ENCODE measurements around the gene FOXA2. TPM values are rescaled to one million over a fixed set of nuclear protein-coding genes. Genes with fewer than 3 reads are reported as not detected.

The FOXA2 gene
- polyA plus RNA-seq (2013, experiment 1 of 2): 5.9 TPM
- polyA plus RNA-seq (2013, experiment 2 of 2): 5.6 TPM

GRCh38 chr20:22584522-22584921 lies at the start of gene FOXA2:
TSS of gene FOXA2 (minus strand) at chr20:22584572. CDS start at chr20:22584278, 294 bp downstream.
- Histone ChIP-seq H3K56ac (ENCODE audit: low read length) (peak within 1 kb of the TSS; percentile 85), H4K8ac (ENCODE audit: low read depth, low read length) (no peak within 1 kb of the TSS), H3K27me3 (ENCODE audit: insufficient read depth, low read length, poor library complexity) (peaks cover 61% of the 10 kb centered on the region), H3K79me1 (ENCODE audit: low read length) (no peaks in the 10 kb centered on the region), H2BK5ac (ENCODE audit: low read length) (no peak within 1 kb of the TSS), H3K4ac (ENCODE audit: low read depth, low read length) (peak within 1 kb of the TSS; percentile 6), H3K9ac (ENCODE audit: low read length) (peak within 1 kb of the TSS; percentile 74), H3K4me2 (ENCODE audit: low read length) (peak within 1 kb of the TSS; percentile 50), H3K36me3 (ENCODE audit: control insufficient read depth, insufficient read depth, low read length) (no peaks in the 10 kb centered on the region), H2BK15ac (replicated peaks; ENCODE audit: low read depth) (no peak within 1 kb of the TSS), H3K23ac (ENCODE audit: low read length) (no peak within 1 kb of the TSS), H4K5ac (ENCODE audit: low read length) (no peak within 1 kb of the TSS), H3K4me3 (ENCODE audit: low read length) (peak within 1 kb of the TSS; percentile 51), H2BK120ac (ENCODE audit: low read depth, low read length) (no peak within 1 kb of the TSS), H3K27ac (ENCODE audit: low read depth, low read length) (no peak within 1 kb of the TSS), H3K4me1 (ENCODE audit: control insufficient read depth, low read depth, low read length) (no peaks in the 10 kb centered on the region), H3K79me2 (ENCODE audit: control insufficient read depth, insufficient read depth, low read length) (no peaks in the 10 kb centered on the region), H2AK5ac (ENCODE audit: low read length) (no peak within 1 kb of the TSS), H3K18ac (ENCODE audit: low read length) (peak within 1 kb of the TSS; percentile 16)
- DNase-seq: peak; percentile 84
- WGBS (ENCODE audit: extremely low coverage, insufficient coverage, low lambda C conversion rate): no CpG with 5 or more reads among the region's 42 CpGs

- Histone ChIP-seq H2BK120ac (ENCODE audit: low read depth, low read length) (no peak overlapping the region), H2BK5ac (ENCODE audit: low read length) (peak overlapping the region; percentile 49), H3K4me1 (ENCODE audit: control insufficient read depth, low read depth, low read length) (peaks cover 10% of the 10 kb centered on the region), H3K4ac (ENCODE audit: low read depth, low read length) (peak overlapping the region; percentile 37), H3K56ac (ENCODE audit: low read length) (peak overlapping the region; percentile 44), H3K4me3 (ENCODE audit: low read length) (no peak overlapping the region), H3K79me2 (ENCODE audit: control insufficient read depth, insufficient read depth, low read length) (no peaks in the 10 kb centered on the region), H3K9ac (ENCODE audit: low read length) (no peak overlapping the region), H3K23ac (ENCODE audit: low read length) (no peak overlapping the region), H3K79me1 (ENCODE audit: low read length) (no peaks in the 10 kb centered on the region), H4K5ac (ENCODE audit: low read length) (no peak overlapping the region), H3K27ac (ENCODE audit: low read depth, low read length) (no peak overlapping the region), H3K4me2 (ENCODE audit: low read length) (no peak overlapping the region), H2AK5ac (ENCODE audit: low read length) (no peak overlapping the region), H4K8ac (ENCODE audit: low read depth, low read length) (no peak overlapping the region), H2BK15ac (replicated peaks; ENCODE audit: low read depth) (no peak overlapping the region), H3K36me3 (ENCODE audit: control insufficient read depth, insufficient read depth, low read length) (no peaks in the 10 kb centered on the region), H3K27me3 (ENCODE audit: insufficient read depth, low read length, poor library complexity) (no peaks in the 10 kb centered on the region), H3K18ac (ENCODE audit: low read length) (peak overlapping the region; percentile 2)
- no CpG with 5 or more reads among the region's 6 CpGs for WGBS (ENCODE audit: extremely low coverage, insufficient coverage, low lambda C conversion rate)
- no peak for DNase-seq
Measured at GRCh38 chr20:22630701-22631100, 46.3 kb upstream of the FOXA2 start.

- peaks cover 10% of the 10 kb centered on the region for H3K4me1 ChIP-seq (ENCODE audit: control insufficient read depth, low read depth, low read length)
- no peak overlapping the region for H3K4me3 ChIP-seq (ENCODE audit: low read length)
- no peak overlapping the region for H4K8ac ChIP-seq (ENCODE audit: low read depth, low read length)
- no peak overlapping the region for H2BK15ac ChIP-seq (replicated peaks; ENCODE audit: low read depth)
- H3K4me2 ChIP-seq (ENCODE audit: low read length): no peak overlapping the region
- H3K23ac ChIP-seq (ENCODE audit: low read length): no peak overlapping the region
- H3K36me3 ChIP-seq (ENCODE audit: control insufficient read depth, insufficient read depth, low read length): no peaks in the 10 kb centered on the region
- H3K27me3 ChIP-seq (ENCODE audit: insufficient read depth, low read length, poor library complexity): no peaks in the 10 kb centered on the region
- no peak overlapping the region for H2AK5ac ChIP-seq (ENCODE audit: low read length)
- peak; percentile 53 for DNase-seq
- H2BK5ac ChIP-seq (ENCODE audit: low read length): peak overlapping the region; percentile 79
- H2BK120ac ChIP-seq (ENCODE audit: low read depth, low read length): no peak overlapping the region
- peak overlapping the region; percentile 58 for H3K56ac ChIP-seq (ENCODE audit: low read length)
- peak overlapping the region; percentile 77 for H4K5ac ChIP-seq (ENCODE audit: low read length)
- no peak overlapping the region for H3K9ac ChIP-seq (ENCODE audit: low read length)
- no peak overlapping the region for H3K18ac ChIP-seq (ENCODE audit: low read length)
- H3K79me2 ChIP-seq (ENCODE audit: control insufficient read depth, insufficient read depth, low read length): no peaks in the 10 kb centered on the region
- no peaks in the 10 kb centered on the region for H3K79me1 ChIP-seq (ENCODE audit: low read length)
- H3K4ac ChIP-seq (ENCODE audit: low read depth, low read length): no peak overlapping the region
- no peak overlapping the region for H3K27ac ChIP-seq (ENCODE audit: low read depth, low read length)
- no CpG with 5 or more reads among the region's 2 CpGs for WGBS (ENCODE audit: extremely low coverage, insufficient coverage, low lambda C conversion rate)
Measured at GRCh38 chr20:22629927-22630326, 45.6 kb upstream of the FOXA2 start.

GRCh38 chr20:22629447-22629846 lies 45.1 kb upstream of the FOXA2 start:
- Histone ChIP-seq H3K56ac (ENCODE audit: low read length) (peak overlapping the region; percentile 58), H3K4me3 (ENCODE audit: low read length) (no peak overlapping the region), H3K4ac (ENCODE audit: low read depth, low read length) (no peak overlapping the region), H3K79me1 (ENCODE audit: low read length) (no peaks in the 10 kb centered on the region), H2BK15ac (replicated peaks; ENCODE audit: low read depth) (no peak overlapping the region), H3K18ac (ENCODE audit: low read length) (peak overlapping the region; percentile 76), H3K23ac (ENCODE audit: low read length) (no peak overlapping the region), H3K27ac (ENCODE audit: low read depth, low read length) (no peak overlapping the region), H3K4me2 (ENCODE audit: low read length) (no peak overlapping the region), H3K9ac (ENCODE audit: low read length) (no peak overlapping the region), H2BK120ac (ENCODE audit: low read depth, low read length) (no peak overlapping the region), H4K5ac (ENCODE audit: low read length) (peak overlapping the region; percentile 77), H2AK5ac (ENCODE audit: low read length) (no peak overlapping the region), H3K36me3 (ENCODE audit: control insufficient read depth, insufficient read depth, low read length) (no peaks in the 10 kb centered on the region), H4K8ac (ENCODE audit: low read depth, low read length) (no peak overlapping the region), H3K27me3 (ENCODE audit: insufficient read depth, low read length, poor library complexity) (no peaks in the 10 kb centered on the region), H2BK5ac (ENCODE audit: low read length) (peak overlapping the region; percentile 79), H3K4me1 (ENCODE audit: control insufficient read depth, low read depth, low read length) (peaks cover 10% of the 10 kb centered on the region), H3K79me2 (ENCODE audit: control insufficient read depth, insufficient read depth, low read length) (no peaks in the 10 kb centered on the region)
- WGBS (ENCODE audit: extremely low coverage, insufficient coverage, low lambda C conversion rate): no CpG with 5 or more reads among the region's 3 CpGs
- no peak for DNase-seq

GRCh38 chr20:22626496-22626895 lies 42.1 kb upstream of the FOXA2 start:
- Histone ChIP-seq H2BK120ac (ENCODE audit: low read depth, low read length) (no peak overlapping the region), H3K79me2 (ENCODE audit: control insufficient read depth, insufficient read depth, low read length) (no peaks in the 10 kb centered on the region), H3K27me3 (ENCODE audit: insufficient read depth, low read length, poor library complexity) (no peaks in the 10 kb centered on the region), H3K4me1 (ENCODE audit: control insufficient read depth, low read depth, low read length) (peaks cover 10% of the 10 kb centered on the region), H3K79me1 (ENCODE audit: low read length) (no peaks in the 10 kb centered on the region), H2AK5ac (ENCODE audit: low read length) (no peak overlapping the region), H4K8ac (ENCODE audit: low read depth, low read length) (no peak overlapping the region), H2BK5ac (ENCODE audit: low read length) (peak overlapping the region; percentile 5), H3K36me3 (ENCODE audit: control insufficient read depth, insufficient read depth, low read length) (no peaks in the 10 kb centered on the region), H4K5ac (ENCODE audit: low read length) (no peak overlapping the region), H3K4me2 (ENCODE audit: low read length) (no peak overlapping the region), H3K56ac (ENCODE audit: low read length) (no peak overlapping the region), H3K23ac (ENCODE audit: low read length) (no peak overlapping the region), H3K4me3 (ENCODE audit: low read length) (no peak overlapping the region), H3K4ac (ENCODE audit: low read depth, low read length) (peak overlapping the region; percentile 59), H3K27ac (ENCODE audit: low read depth, low read length) (peak overlapping the region; percentile 38), H3K18ac (ENCODE audit: low read length) (peak overlapping the region; percentile 45), H2BK15ac (replicated peaks; ENCODE audit: low read depth) (no peak overlapping the region), H3K9ac (ENCODE audit: low read length) (no peak overlapping the region)
- DNase-seq: no peak
- no CpG with 5 or more reads among the region's 1 CpG for WGBS (ENCODE audit: extremely low coverage, insufficient coverage, low lambda C conversion rate)

GRCh38 chr20:22623211-22623610 lies 38.8 kb upstream of the FOXA2 start:
- DNase-seq: peak; percentile 60
- no peak overlapping the region for H3K18ac ChIP-seq (ENCODE audit: low read length)

More at GRCh38 chr20:22623211-22623610, 38.8 kb upstream of the FOXA2 start:
- Histone ChIP-seq H2BK120ac (ENCODE audit: low read depth, low read length) (no peak overlapping the region), H3K4me1 (ENCODE audit: control insufficient read depth, low read depth, low read length) (peaks cover 2% of the 10 kb centered on the region), H3K56ac (ENCODE audit: low read length) (no peak overlapping the region), H3K4me3 (ENCODE audit: low read length) (no peak overlapping the region), H3K9ac (ENCODE audit: low read length) (no peak overlapping the region), H2AK5ac (ENCODE audit: low read length) (no peak overlapping the region), H3K4me2 (ENCODE audit: low read length) (no peak overlapping the region), H3K79me1 (ENCODE audit: low read length) (no peaks in the 10 kb centered on the region), H3K27me3 (ENCODE audit: insufficient read depth, low read length, poor library complexity) (no peaks in the 10 kb centered on the region), H3K36me3 (ENCODE audit: control insufficient read depth, insufficient read depth, low read length) (no peaks in the 10 kb centered on the region), H3K27ac (ENCODE audit: low read depth, low read length) (no peak overlapping the region), H2BK15ac (replicated peaks; ENCODE audit: low read depth) (no peak overlapping the region), H4K5ac (ENCODE audit: low read length) (no peak overlapping the region), H2BK5ac (ENCODE audit: low read length) (no peak overlapping the region), H3K4ac (ENCODE audit: low read depth, low read length) (no peak overlapping the region), H3K23ac (ENCODE audit: low read length) (no peak overlapping the region), H3K79me2 (ENCODE audit: control insufficient read depth, insufficient read depth, low read length) (no peaks in the 10 kb centered on the region), H4K8ac (ENCODE audit: low read depth, low read length) (no peak overlapping the region)
- WGBS (ENCODE audit: extremely low coverage, insufficient coverage, low lambda C conversion rate): no CpG with 5 or more reads among the region's 6 CpGs

Measured in mesendoderm (in vitro differentiated cells).